HEK293 (cell line): Measurements from ENCODE around the gene TRAF7.

ENCODE experiments used
- CTCF ChIP-seq: fragments of 450-650 bp; formaldehyde crosslinking; IDR thresholded peaks from 2 replicates; pipeline ENCODE4 v1.5.1; 2016; ENCODE audit warnings: missing biosample characterization, missing genetic modification characterization
- SCRT2 ChIP-seq: fragments of 450-650 bp; formaldehyde crosslinking; IDR thresholded peaks from 2 replicates; pipeline ENCODE4 v1.5.1; 2016; ENCODE audit warnings: missing biosample characterization, missing genetic modification characterization
- SP3 ChIP-seq: fragments of 450-650 bp; formaldehyde crosslinking; IDR thresholded peaks from 2 replicates; pipeline ENCODE4 v1.5.1; 2016; ENCODE audit warnings: missing biosample characterization, missing genetic modification characterization
- TSHZ1 ChIP-seq: fragments of 450-650 bp; formaldehyde crosslinking; IDR thresholded peaks from 2 replicates; pipeline ENCODE4 v1.5.1; 2016; ENCODE audit warnings: missing biosample characterization, missing genetic modification characterization, borderline replicate concordance
- YY1 ChIP-seq: fragments of 450-650 bp; formaldehyde crosslinking; IDR thresholded peaks from 2 replicates; pipeline ENCODE4 v1.5.1; 2018; ENCODE audit warnings: missing biosample characterization, missing genetic modification characterization
- ZBTB20 ChIP-seq: fragments of 450-650 bp; formaldehyde crosslinking; IDR thresholded peaks from 2 replicates; pipeline ENCODE4 v1.5.1; 2016; ENCODE audit warnings: missing biosample characterization, missing genetic modification characterization
- ZNF121 ChIP-seq: fragments of 450-650 bp; formaldehyde crosslinking; IDR thresholded peaks from 2 replicates; pipeline ENCODE4 v1.5.1; 2016; ENCODE audit warnings: missing biosample characterization, missing genetic modification characterization
- ZNF184 ChIP-seq: fragments of 450-650 bp; IDR thresholded peaks from 2 replicates; pipeline ENCODE4 v1.5.1; 2018; ENCODE audit warnings: missing biosample characterization, mild to moderate bottlenecking, missing genetic modification characterization
- ZNF473 ChIP-seq: fragments of 450-650 bp; formaldehyde crosslinking; IDR thresholded peaks from 2 replicates; pipeline ENCODE4 v1.5.1; 2017; ENCODE audit warnings: missing biosample characterization, missing genetic modification characterization
- ZNF549 ChIP-seq: fragments of 450-650 bp; IDR thresholded peaks from 2 replicates; pipeline ENCODE4 v1.5.1; 2018; ENCODE audit warnings: missing biosample characterization, missing genetic modification characterization, mild to moderate bottlenecking, inconsistent platforms, moderate library complexity
- ZNF670 ChIP-seq: fragments of 450-650 bp; formaldehyde crosslinking; IDR thresholded peaks from 2 replicates; pipeline ENCODE4 v1.5.1; 2016; ENCODE audit warnings: missing biosample characterization, missing genetic modification characterization, low read depth
- TF ChIP-seq, protein P1 (sequence below): fragments of 450-650 bp; formaldehyde crosslinking; IDR thresholded peaks from 2 replicates; pipeline ENCODE4 v1.5.1; 2016; ENCODE audit warnings: missing biosample characterization, missing genetic modification characterization
- TF ChIP-seq, protein P2 (sequence below): fragments of 450-650 bp; formaldehyde crosslinking; conservative IDR thresholded peaks from 2 replicates; pipeline ENCODE4 v1.5.1; 2016; ENCODE audit warnings: low read depth, missing biosample characterization, missing genetic modification characterization

- no peak for TF ChIP-seq ZBTB20 (tag by site-specific recombination)
- TF ChIP-seq CTCF (tag by site-specific recombination) = no peak
- no peak for TF ChIP-seq SP3 (tag by site-specific recombination)
- no peak for TF ChIP-seq ZNF121 (tag by site-specific recombination)
- TF ChIP-seq YY1 (tag by site-specific recombination) = no peak
- TF ChIP-seq, protein P1, sequence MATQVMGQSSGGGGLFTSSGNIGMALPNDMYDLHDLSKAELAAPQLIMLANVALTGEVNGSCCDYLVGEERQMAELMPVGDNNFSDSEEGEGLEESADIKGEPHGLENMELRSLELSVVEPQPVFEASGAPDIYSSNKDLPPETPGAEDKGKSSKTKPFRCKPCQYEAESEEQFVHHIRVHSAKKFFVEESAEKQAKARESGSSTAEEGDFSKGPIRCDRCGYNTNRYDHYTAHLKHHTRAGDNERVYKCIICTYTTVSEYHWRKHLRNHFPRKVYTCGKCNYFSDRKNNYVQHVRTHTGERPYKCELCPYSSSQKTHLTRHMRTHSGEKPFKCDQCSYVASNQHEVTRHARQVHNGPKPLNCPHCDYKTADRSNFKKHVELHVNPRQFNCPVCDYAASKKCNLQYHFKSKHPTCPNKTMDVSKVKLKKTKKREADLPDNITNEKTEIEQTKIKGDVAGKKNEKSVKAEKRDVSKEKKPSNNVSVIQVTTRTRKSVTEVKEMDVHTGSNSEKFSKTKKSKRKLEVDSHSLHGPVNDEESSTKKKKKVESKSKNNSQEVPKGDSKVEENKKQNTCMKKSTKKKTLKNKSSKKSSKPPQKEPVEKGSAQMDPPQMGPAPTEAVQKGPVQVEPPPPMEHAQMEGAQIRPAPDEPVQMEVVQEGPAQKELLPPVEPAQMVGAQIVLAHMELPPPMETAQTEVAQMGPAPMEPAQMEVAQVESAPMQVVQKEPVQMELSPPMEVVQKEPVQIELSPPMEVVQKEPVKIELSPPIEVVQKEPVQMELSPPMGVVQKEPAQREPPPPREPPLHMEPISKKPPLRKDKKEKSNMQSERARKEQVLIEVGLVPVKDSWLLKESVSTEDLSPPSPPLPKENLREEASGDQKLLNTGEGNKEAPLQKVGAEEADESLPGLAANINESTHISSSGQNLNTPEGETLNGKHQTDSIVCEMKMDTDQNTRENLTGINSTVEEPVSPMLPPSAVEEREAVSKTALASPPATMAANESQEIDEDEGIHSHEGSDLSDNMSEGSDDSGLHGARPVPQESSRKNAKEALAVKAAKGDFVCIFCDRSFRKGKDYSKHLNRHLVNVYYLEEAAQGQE = no peak
- TF ChIP-seq ZNF473 (tag by site-specific recombination) = no peak
- no peak for TF ChIP-seq ZNF184
- TF ChIP-seq, protein P2, sequence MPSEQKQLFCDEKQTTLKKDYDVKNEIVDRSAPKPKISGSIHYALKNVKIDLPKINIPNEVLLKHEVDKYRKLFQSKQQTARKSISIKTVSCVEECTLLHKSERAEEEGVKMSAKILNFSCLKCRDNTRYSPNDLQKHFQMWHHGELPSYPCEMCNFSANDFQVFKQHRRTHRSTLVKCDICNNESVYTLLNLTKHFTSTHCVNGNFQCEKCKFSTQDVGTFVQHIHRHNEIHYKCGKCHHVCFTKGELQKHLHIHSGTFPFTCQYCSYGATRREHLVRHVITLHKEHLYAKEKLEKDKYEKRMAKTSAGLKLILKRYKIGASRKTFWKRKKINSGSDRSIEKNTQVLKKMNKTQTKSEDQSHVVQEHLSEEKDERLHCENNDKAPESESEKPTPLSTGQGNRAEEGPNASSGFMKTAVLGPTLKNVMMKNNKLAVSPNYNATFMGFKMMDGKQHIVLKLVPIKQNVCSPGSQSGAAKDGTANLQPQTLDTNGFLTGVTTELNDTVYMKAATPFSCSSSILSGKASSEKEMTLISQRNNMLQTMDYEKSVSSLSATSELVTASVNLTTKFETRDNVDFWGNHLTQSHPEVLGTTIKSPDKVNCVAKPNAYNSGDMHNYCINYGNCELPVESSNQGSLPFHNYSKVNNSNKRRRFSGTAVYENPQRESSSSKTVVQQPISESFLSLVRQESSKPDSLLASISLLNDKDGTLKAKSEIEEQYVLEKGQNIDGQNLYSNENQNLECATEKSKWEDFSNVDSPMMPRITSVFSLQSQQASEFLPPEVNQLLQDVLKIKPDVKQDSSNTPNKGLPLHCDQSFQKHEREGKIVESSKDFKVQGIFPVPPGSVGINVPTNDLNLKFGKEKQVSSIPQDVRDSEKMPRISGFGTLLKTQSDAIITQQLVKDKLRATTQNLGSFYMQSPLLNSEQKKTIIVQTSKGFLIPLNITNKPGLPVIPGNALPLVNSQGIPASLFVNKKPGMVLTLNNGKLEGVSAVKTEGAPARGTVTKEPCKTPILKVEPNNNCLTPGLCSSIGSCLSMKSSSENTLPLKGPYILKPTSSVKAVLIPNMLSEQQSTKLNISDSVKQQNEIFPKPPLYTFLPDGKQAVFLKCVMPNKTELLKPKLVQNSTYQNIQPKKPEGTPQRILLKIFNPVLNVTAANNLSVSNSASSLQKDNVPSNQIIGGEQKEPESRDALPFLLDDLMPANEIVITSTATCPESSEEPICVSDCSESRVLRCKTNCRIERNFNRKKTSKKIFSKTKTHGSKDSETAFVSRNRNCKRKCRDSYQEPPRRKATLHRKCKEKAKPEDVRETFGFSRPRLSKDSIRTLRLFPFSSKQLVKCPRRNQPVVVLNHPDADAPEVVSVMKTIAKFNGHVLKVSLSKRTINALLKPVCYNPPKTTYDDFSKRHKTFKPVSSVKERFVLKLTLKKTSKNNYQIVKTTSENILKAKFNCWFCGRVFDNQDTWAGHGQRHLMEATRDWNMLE (tag by site-specific recombination) = no peak
- TF ChIP-seq ZNF549 = no peak
- TF ChIP-seq ZNF670 = no peak
- TF ChIP-seq SCRT2 (tag by site-specific recombination) = no peak
- TF ChIP-seq TSHZ1 (tag by site-specific recombination) = no peak
These were observed 70.7 kb downstream of the TRAF7 start for GRCh38 chr16:2226245-2226793.
